Left lung (tissue), 14 donors: ENCODE data around the gene ARL16. TPM values are rescaled to one million over a fixed set of nuclear protein-coding genes. Genes with fewer than 3 reads are reported as not detected.
A peak's percentile ranks its signal among the peaks of the same experiment; 100 is the strongest.

Experiments
- ATAC-seq: fragments of 200-7000 bp; cut with Tn5 transposase; one replicate; pipeline ENCODE4 v1.9.1; 2020; ENCODE audit warnings: moderate library complexity
- DNase-seq, 4 donors: peaks; one replicate each; pipeline ENCODE4 v3.0.0-alpha.2; 2013 to 2020
- H3K27ac ChIP-seq, 2 donors: fragments of 200-600 bp; sonication (generic) in 1 of 2; one replicate each; pipeline versions ENCODE4 v1.5.0 to v1.8.0; 2020 to 2021
- H3K27me3 ChIP-seq, 2 donors: fragments of 200-600 bp; sonication (generic) in 1 of 2; one replicate each; pipeline versions ENCODE4 v1.5.0 to v1.8.0; 2020 to 2021
- H3K36me3 ChIP-seq, 2 donors: fragments of 200-600 bp; sonication (generic) in 1 of 2; one replicate each; pipeline versions ENCODE4 v1.5.0 to v1.8.0; 2020 to 2021
- H3K4me1 ChIP-seq, 2 donors: fragments of 200-600 bp; one replicate each; pipeline ENCODE4 v1.8.0; 2021
- H3K4me3 ChIP-seq, 2 donors: fragments of 200-600 bp; sonication (generic) in 1 of 2; one replicate each; pipeline versions ENCODE4 v1.5.0 to v1.8.0; 2020 to 2021; ENCODE audit warnings: mild to moderate bottlenecking in 1 of 2
- H3K9me3 ChIP-seq, 2 donors: fragments of 200-600 bp; sonication (generic) in 1 of 2; one replicate each; pipeline versions ENCODE4 v1.5.0 to v1.8.0; 2020 to 2021
- CTCF ChIP-seq, 2 donors: fragments of 200-600 bp; sonication (generic) in 1 of 2; IDR thresholded peaks; one replicate each; pipeline versions ENCODE4 v1.5.0 to v1.8.0; 2021; ENCODE audit warnings: antibody characterized with exemption in 2 of 2
- intact Hi-C, 2 donors: fragments of 100-400 bp; cut with DNase I; formaldehyde crosslinking; loops; one replicate each; pipeline versions ENCODE4 v1.11.2 to v1.14.2; 2022
- long read RNA-seq, 12 donors: library from polyadenylated mRNA in 2 of 12; unstranded in 2 of 12; transcript quantifications; one replicate each; pipeline ENCODE4 v2.0.0 and lab custom pipeline, GENCODE V29; 2019 to 2026
- polyA plus RNA-seq, 6 donors: library from polyadenylated mRNA; unstranded; fragments of 120-200 nt; gene quantifications; one replicate each; pipeline ENCODE4 v1.2.1, GENCODE V29; 2013; ENCODE audit not compliant: insufficient read length in 6 of 6
- total RNA-seq, 2 donors: library from RNA; stranded (reverse); fragmentation: NEBNext Ultra II Directional; extraction: Animal tissue kit (Norgen Biotek cat#: 25700); gene quantifications; one replicate each; pipeline ENCODE4 v1.2.1, GENCODE V29; 2021
- donor health status: DM: no; HTN: yes; CAD: no.
- donor health status: DM: no; HTN: no; CAD: no.

ARL16 gene
- total RNA-seq (10 to 100 TPM; 22.5 to 27.0 TPM), polyA plus RNA-seq (10 to 100 TPM; 41.3 to 48.1 (median 42.4) TPM)
- long read RNA-seq, donor 1, transcript ARL16-202 (4 exons, 768 nt): minor isoform, 5 of 37 reads
- long read RNA-seq, donor 1, transcript ARL16-201 (5 exons, 1,227 nt): major isoform, 25 of 37 reads
- long read RNA-seq, donor 1, partial matches to known transcripts: 0 of 37 reads
- long read RNA-seq, donor 1, other reads (novel, unspliced or antisense): 0 of 37 reads
- long read RNA-seq, donor 2, transcript ARL16-201 (5 exons, 1,227 nt): major isoform, 12 of 169 reads
- long read RNA-seq, donor 2, partial matches to known transcripts: 150 of 169 reads
- long read RNA-seq, donor 2, other reads (novel, unspliced or antisense): 0 of 169 reads
- long read RNA-seq, donor 3, transcript ARL16-201 (5 exons, 1,227 nt): major isoform, 8 of 16 reads
- long read RNA-seq, donor 3, partial matches to known transcripts: 0 of 16 reads
- long read RNA-seq, donor 3, other reads (novel, unspliced or antisense): 0 of 16 reads
- long read RNA-seq, donor 4, transcript ARL16-201 (5 exons, 1,227 nt): major isoform, 7 of 31 reads
- long read RNA-seq, donor 4, transcript ARL16-204 (5 exons, 1,526 nt): major isoform, 7 of 31 reads
- long read RNA-seq, donor 4, partial matches to known transcripts: 9 of 31 reads
- long read RNA-seq, donor 4, other reads (novel, unspliced or antisense): 7 of 31 reads
- long read RNA-seq, donor 5, transcript ARL16-201 (5 exons, 1,227 nt): major isoform, 7 of 54 reads
- long read RNA-seq, donor 5, partial matches to known transcripts: 41 of 54 reads
- long read RNA-seq, donor 5, other reads (novel, unspliced or antisense): 0 of 54 reads
- long read RNA-seq, donor 6, transcript ARL16-201 (5 exons, 1,227 nt): major isoform, 7 of 11 reads
- long read RNA-seq, donor 6, partial matches to known transcripts: 0 of 11 reads
- long read RNA-seq, donor 6, other reads (novel, unspliced or antisense): 0 of 11 reads
- long read RNA-seq, donor 7, transcript ARL16-201 (5 exons, 1,227 nt): major isoform, 14 of 26 reads
- long read RNA-seq, donor 7, partial matches to known transcripts: 0 of 26 reads
- long read RNA-seq, donor 7, other reads (novel, unspliced or antisense): 7 of 26 reads
- long read RNA-seq, donor 8, transcript ARL16-204 (5 exons, 1,526 nt): minor isoform, 6 of 59 reads
- long read RNA-seq, donor 8, transcript ARL16-201 (5 exons, 1,227 nt): major isoform, 17 of 59 reads
- long read RNA-seq, donor 8, partial matches to known transcripts: 22 of 59 reads
- long read RNA-seq, donor 8, other reads (novel, unspliced or antisense): 7 of 59 reads
- long read RNA-seq, donor 9, partial matches to known transcripts: 0 of 1 reads
- long read RNA-seq, donor 9, other reads (novel, unspliced or antisense): 0 of 1 reads
- long read RNA-seq, donor 10, transcript ARL16-201 (5 exons, 1,227 nt): major isoform, 26 of 37 reads
- long read RNA-seq, donor 10, partial matches to known transcripts: 0 of 37 reads
- long read RNA-seq, donor 10, other reads (novel, unspliced or antisense): 7 of 37 reads
- long read RNA-seq, donor 11: 0 reads
- long read RNA-seq, donor 12, transcript ARL16-201 (5 exons, 1,227 nt): major isoform, 16 of 63 reads
- long read RNA-seq, donor 12, partial matches to known transcripts: 38 of 63 reads
- long read RNA-seq, donor 12, other reads (novel, unspliced or antisense): 9 of 63 reads

- intact Hi-C loops: no loop called here
- peak; percentile 98 for ATAC-seq
- peak in 1 of 2 donors; percentile 13 for TF ChIP-seq CTCF (IDR thresholded peaks at IDR 0.05)
- no peaks in the 10 kb centered on the region for H3K27me3 ChIP-seq
- no peaks in the 10 kb centered on the region for H3K9me3 ChIP-seq
- peaks cover 14 to 34% of the 10 kb centered on the region in 2 donors for H3K4me1 ChIP-seq
- H3K36me3 ChIP-seq: peaks cover 0 to 49% of the 10 kb centered on the region in 2 donors
- DNase-seq: peak; percentile 97 to 100 (median 98)
- peak within 1 kb of the TSS; percentile 73 to 87 for H3K27ac ChIP-seq
- H3K4me3 ChIP-seq: peak within 1 kb of the TSS; percentile 93 to 100
These were observed at the start of gene ARL16, which contains the start of gene HGS for GRCh38 chr17:81683584-81684441. TSS of gene ARL16 (minus strand) at chr17:81683797. CDS start at chr17:81683753, 44 bp downstream. TSS of gene HGS (plus strand) at chr17:81684011. CDS start at chr17:81684067, 56 bp downstream.

- H3K4me3 ChIP-seq: no peak overlapping the region
- no peak for ATAC-seq
- peak in 1 of 4 donors; percentile 35 for DNase-seq
- no peak for TF ChIP-seq CTCF (IDR thresholded peaks at IDR 0.05)
- H3K4me1 ChIP-seq: peaks cover 2 to 13% of the 10 kb centered on the region in 2 donors
- H3K27me3 ChIP-seq: peaks cover 0 to 55% of the 10 kb centered on the region in 2 donors
- H3K27ac ChIP-seq: no peak overlapping the region
- no peaks in the 10 kb centered on the region for H3K36me3 ChIP-seq
- no peaks in the 10 kb centered on the region for H3K9me3 ChIP-seq
- intact Hi-C loops: no loop called here
These were observed 43.9 kb upstream of the ARL16 start for GRCh38 chr17:81727324-81728031.

GRCh38 chr17:81726004-81726403, 42.4 kb upstream of the ARL16 start:
- Histone ChIP-seq H3K4me3 (no peak overlapping the region), H3K4me1 (peaks cover 7 to 23% of the 10 kb centered on the region in 2 donors), H3K27me3 (peaks cover 0 to 45% of the 10 kb centered on the region in 2 donors), H3K27ac (no peak overlapping the region), H3K9me3 (no peaks in the 10 kb centered on the region), H3K36me3 (no peaks in the 10 kb centered on the region)
- no peak for TF ChIP-seq CTCF (IDR thresholded peaks at IDR 0.05)
- ATAC-seq: peak; percentile 11
- DNase-seq: peak in 1 of 4 donors; percentile 70
- intact Hi-C loops: no loop called here
